Stomach (tissue), 4 donors: ENCODE measurements around the gene TMA7.

Experiments
- POLR2A ChIP-seq, 4 donors: fragments of 450-650 bp; IDR thresholded peaks; one replicate each; pipeline ENCODE4 v1.6.1; 2016; ENCODE audit warnings: antibody characterized with exemption in 4 of 4, control low read depth in 2 of 4, mild to moderate bottlenecking in 1 of 4, moderate library complexity in 1 of 4
- TF ChIP-seq, protein P1 (sequence below), 7 experiments: fragments of 450-650 bp in 4 of 7; fragments of 200-600 bp in 3 of 7; sonication (generic) in 3 of 7; IDR thresholded peaks; one replicate each; pipeline ENCODE4 v1.5.1; 2016 to 2019; ENCODE audit warnings: antibody characterized with exemption in 7 of 7, control low read depth in 2 of 7, mild to moderate bottlenecking in 1 of 7

GRCh38 chr3:48402281-48402732 lies 37.8 kb upstream of the TMA7 start:
- TF ChIP-seq, protein P1, sequence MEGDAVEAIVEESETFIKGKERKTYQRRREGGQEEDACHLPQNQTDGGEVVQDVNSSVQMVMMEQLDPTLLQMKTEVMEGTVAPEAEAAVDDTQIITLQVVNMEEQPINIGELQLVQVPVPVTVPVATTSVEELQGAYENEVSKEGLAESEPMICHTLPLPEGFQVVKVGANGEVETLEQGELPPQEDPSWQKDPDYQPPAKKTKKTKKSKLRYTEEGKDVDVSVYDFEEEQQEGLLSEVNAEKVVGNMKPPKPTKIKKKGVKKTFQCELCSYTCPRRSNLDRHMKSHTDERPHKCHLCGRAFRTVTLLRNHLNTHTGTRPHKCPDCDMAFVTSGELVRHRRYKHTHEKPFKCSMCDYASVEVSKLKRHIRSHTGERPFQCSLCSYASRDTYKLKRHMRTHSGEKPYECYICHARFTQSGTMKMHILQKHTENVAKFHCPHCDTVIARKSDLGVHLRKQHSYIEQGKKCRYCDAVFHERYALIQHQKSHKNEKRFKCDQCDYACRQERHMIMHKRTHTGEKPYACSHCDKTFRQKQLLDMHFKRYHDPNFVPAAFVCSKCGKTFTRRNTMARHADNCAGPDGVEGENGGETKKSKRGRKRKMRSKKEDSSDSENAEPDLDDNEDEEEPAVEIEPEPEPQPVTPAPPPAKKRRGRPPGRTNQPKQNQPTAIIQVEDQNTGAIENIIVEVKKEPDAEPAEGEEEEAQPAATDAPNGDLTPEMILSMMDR (IDR thresholded peaks at IDR 0.05): no peak
- no peak for TF ChIP-seq POLR2A (IDR thresholded peaks at IDR 0.05)
